Measurements from ENCODE around the gene CUL4A. TPM values are rescaled to one million over a fixed set of nuclear protein-coding genes. Genes with fewer than 3 reads are reported as not detected.

Gene CUL4A
- total RNA-seq, 1 donor from 2014 or later = 95.1 TPM

DNA sequence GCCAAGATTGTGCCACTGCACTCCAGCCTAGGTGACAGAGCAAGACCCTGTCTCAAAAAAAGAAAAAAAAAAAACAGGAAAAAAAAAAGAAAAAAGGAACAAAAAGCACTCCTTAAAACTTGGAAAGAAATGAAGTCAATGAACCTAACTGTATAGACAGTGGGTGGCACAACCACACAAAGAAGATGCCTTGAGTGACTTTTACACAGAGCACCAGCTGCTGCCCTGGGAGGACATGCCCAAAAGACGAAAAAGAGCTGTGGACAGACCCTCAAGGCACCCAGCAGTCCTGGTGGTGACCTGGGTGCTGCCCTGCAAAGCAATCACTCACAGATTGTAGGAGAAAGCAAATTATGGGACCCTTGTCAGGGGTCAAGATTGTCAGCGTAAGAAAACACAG lies 81.7 kb downstream of the CUL4A start:
- Mint-ChIP-seq H3K4me3 (peak overlapping the region; percentile 27), H3K27ac (no peak overlapping the region)
- no peak for TF ChIP-seq EZH2phosphoT487 (IDR thresholded peaks at IDR 0.05)
- no peak for TF ChIP-seq EZH2 (IDR thresholded peaks at IDR 0.05)
- TF ChIP-seq, protein P1, sequence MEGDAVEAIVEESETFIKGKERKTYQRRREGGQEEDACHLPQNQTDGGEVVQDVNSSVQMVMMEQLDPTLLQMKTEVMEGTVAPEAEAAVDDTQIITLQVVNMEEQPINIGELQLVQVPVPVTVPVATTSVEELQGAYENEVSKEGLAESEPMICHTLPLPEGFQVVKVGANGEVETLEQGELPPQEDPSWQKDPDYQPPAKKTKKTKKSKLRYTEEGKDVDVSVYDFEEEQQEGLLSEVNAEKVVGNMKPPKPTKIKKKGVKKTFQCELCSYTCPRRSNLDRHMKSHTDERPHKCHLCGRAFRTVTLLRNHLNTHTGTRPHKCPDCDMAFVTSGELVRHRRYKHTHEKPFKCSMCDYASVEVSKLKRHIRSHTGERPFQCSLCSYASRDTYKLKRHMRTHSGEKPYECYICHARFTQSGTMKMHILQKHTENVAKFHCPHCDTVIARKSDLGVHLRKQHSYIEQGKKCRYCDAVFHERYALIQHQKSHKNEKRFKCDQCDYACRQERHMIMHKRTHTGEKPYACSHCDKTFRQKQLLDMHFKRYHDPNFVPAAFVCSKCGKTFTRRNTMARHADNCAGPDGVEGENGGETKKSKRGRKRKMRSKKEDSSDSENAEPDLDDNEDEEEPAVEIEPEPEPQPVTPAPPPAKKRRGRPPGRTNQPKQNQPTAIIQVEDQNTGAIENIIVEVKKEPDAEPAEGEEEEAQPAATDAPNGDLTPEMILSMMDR (IDR thresholded peaks at IDR 0.05) = no peak

DNA sequence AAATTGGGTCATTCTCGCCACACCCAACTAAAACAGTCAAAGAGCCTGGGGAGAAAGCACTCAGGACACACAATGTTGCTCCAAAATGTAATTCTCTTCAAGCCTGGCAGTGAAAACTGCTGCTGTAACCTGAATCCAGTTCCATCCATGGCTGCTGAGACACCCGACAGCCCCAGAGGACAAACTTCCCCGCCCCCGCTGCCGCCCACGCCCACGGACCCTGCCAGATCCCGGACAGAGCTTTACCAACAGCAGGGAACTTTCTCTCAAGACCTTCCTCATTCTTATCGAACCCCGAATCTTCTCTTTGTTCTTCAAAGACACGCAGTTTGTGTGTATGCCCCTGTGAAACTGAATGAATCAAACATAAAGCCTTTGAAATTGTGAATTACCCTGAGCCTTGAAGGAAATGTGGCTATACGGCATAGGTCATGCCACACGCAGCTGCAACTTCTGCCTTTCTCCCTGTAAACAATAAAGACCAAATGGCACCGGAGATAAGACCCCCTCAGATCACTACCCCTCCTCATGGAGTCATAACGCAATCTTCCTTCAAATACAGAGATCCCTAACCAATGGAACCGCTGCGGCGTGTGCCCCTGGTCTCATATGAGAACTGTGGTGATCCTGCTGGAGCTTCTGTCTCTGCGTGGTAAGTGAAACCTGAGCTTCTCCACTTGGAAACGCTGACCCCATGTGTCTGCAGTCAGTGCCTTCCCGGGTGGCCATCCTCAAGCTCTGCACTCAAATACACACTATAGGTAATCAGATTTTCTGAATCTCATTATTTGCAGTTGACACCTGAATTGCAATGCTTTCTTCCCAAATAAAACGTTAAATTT lies 82.8 kb downstream of the CUL4A start:
- no peak overlapping the region for H3K9ac ChIP-seq
- TF ChIP-seq, protein P1 (IDR thresholded peaks at IDR 0.05) = no peak
- TF ChIP-seq EZH2phosphoT487 (IDR thresholded peaks at IDR 0.05) (no peak), EZH2 (IDR thresholded peaks at IDR 0.05) (no peak)

More for the DNA sequence above, 81.7 kb downstream of the CUL4A start:
- Histone ChIP-seq H3K79me2 (ENCODE audit: low read depth) (no peaks in the 10 kb centered on the region), H3K9me3 (ENCODE audit: low read depth) (no peaks in the 10 kb centered on the region), H3K4me1 (peaks cover 10% of the 10 kb centered on the region), H3K4me2 (no peak overlapping the region), H3F3A (ENCODE audit: low read depth) (peaks cover 11% of the 10 kb centered on the region), H3K27ac (no peak overlapping the region), H3K4me3 (no peak overlapping the region), H4K20me1 (ENCODE audit: low read depth) (no peaks in the 10 kb centered on the region), H3K27me3 (peaks cover 57% of the 10 kb centered on the region), H3K9ac (no peak overlapping the region), H3K36me3 (no peaks in the 10 kb centered on the region), H2AFZ (replicated peaks) (peak overlapping the region; percentile 99)
- Mint-ChIP-seq H3K9me3 (peaks cover 3% of the 10 kb centered on the region), H3K36me3 (no peaks in the 10 kb centered on the region), H3K4me1 (peaks cover 14% of the 10 kb centered on the region), H3K27me3 (ENCODE audit: insufficient read depth, low read depth) (peaks cover 19% of the 10 kb centered on the region)
- no peak for DNase-seq (ENCODE audit: low spot score)

DNA sequence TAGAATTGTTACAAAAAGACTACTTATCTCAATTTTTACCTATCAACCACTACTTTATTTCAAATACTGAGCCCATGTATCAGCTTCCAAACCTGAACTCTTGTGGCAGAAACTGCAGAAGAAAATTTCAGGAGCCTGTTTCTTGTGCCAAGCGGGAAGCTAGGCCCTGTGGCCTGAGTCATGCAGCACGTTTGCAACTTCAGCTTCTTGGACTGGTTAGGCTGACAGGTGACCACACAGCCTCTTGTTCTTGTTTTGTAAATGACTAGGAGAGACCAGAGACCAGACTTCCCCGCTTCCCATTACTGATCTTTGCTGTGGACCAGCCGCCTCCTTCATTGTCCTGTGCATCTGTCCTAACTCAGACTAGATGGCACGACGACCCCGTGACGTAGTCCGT lies 84.3 kb downstream of the CUL4A start:
- H3K27ac Mint-ChIP-seq = no peak overlapping the region
- H3K27me3 Mint-ChIP-seq (ENCODE audit: insufficient read depth, low read depth) = peaks cover 28% of the 10 kb centered on the region

More for the DNA sequence above, 82.8 kb downstream of the CUL4A start:
- Histone ChIP-seq H3K9me3 (ENCODE audit: low read depth) (no peaks in the 10 kb centered on the region), H3K79me2 (ENCODE audit: low read depth) (peaks cover under 1% of the 10 kb centered on the region), H3K27ac (no peak overlapping the region), H3F3A (ENCODE audit: low read depth) (peaks cover 11% of the 10 kb centered on the region), H3K4me2 (peak overlapping the region; percentile 81), H3K4me3 (peak overlapping the region; percentile 36), H3K4me1 (peaks cover 10% of the 10 kb centered on the region), H2AFZ (replicated peaks) (peak overlapping the region; percentile 99), H3K36me3 (no peaks in the 10 kb centered on the region), H3K27me3 (peaks cover 57% of the 10 kb centered on the region), H4K20me1 (ENCODE audit: low read depth) (no peaks in the 10 kb centered on the region)
- peaks cover 2% of the 10 kb centered on the region for H3K36me3 Mint-ChIP-seq
- peak; percentile 49 for DNase-seq (ENCODE audit: low spot score)
- H3K4me3 Mint-ChIP-seq = peak overlapping the region; percentile 73
- H3K27me3 Mint-ChIP-seq (ENCODE audit: insufficient read depth, low read depth) = peaks cover 21% of the 10 kb centered on the region
- peaks cover 4% of the 10 kb centered on the region for H3K9me3 Mint-ChIP-seq
- H3K4me1 Mint-ChIP-seq = peaks cover 19% of the 10 kb centered on the region
- H3K27ac Mint-ChIP-seq = peak overlapping the region; percentile 81

More for the DNA sequence above, 84.3 kb downstream of the CUL4A start:
- TF ChIP-seq, protein P1 (IDR thresholded peaks at IDR 0.05) = no peak
- no peak for TF ChIP-seq EZH2phosphoT487 (IDR thresholded peaks at IDR 0.05)
- no peak for TF ChIP-seq EZH2 (IDR thresholded peaks at IDR 0.05)
- Histone ChIP-seq H2AFZ (replicated peaks) (no peak overlapping the region), H3K27ac (no peak overlapping the region), H3K4me2 (no peak overlapping the region), H3K27me3 (peaks cover 45% of the 10 kb centered on the region), H3K4me3 (no peak overlapping the region), H3K79me2 (ENCODE audit: low read depth) (peaks cover 15% of the 10 kb centered on the region), H3K9me3 (ENCODE audit: low read depth) (no peaks in the 10 kb centered on the region), H4K20me1 (ENCODE audit: low read depth) (no peaks in the 10 kb centered on the region), H3K4me1 (peaks cover 18% of the 10 kb centered on the region), H3F3A (ENCODE audit: low read depth) (peaks cover 11% of the 10 kb centered on the region), H3K9ac (no peak overlapping the region), H3K36me3 (no peaks in the 10 kb centered on the region)
- H3K9me3 Mint-ChIP-seq = peaks cover 8% of the 10 kb centered on the region
- DNase-seq (ENCODE audit: low spot score) = no peak
- peaks cover 2% of the 10 kb centered on the region for H3K36me3 Mint-ChIP-seq
- H3K4me3 Mint-ChIP-seq = no peak overlapping the region
- peaks cover 31% of the 10 kb centered on the region for H3K4me1 Mint-ChIP-seq

Data from neural progenitor cell (in vitro differentiated cells).